ENCODE results near the gene FHIT. TPM values are rescaled to one million over a fixed set of nuclear protein-coding genes. Genes with fewer than 3 reads are reported as not detected.

FHIT gene
- polyA plus RNA-seq, 1 of the 3 experiments (the other 2 are of a cell fraction): 0.41 TPM

- no peak overlapping the region for H3K9ac ChIP-seq
- ChIA-PET CTCF (no interaction called here), POLR2A (no interaction called here)
- H2AFZ ChIP-seq (ENCODE audit: low read depth): no peak overlapping the region
- no peak overlapping the region for H3K4me2 ChIP-seq
- TF ChIP-seq FOXM1 (IDR thresholded peaks at IDR 0.05; ENCODE audit: low read depth) (no peak), TAF1 (IDR thresholded peaks at IDR 0.05; ENCODE audit: borderline replicate concordance, low read depth, low read length) (no peak), SIN3A (IDR thresholded peaks at IDR 0.05; ENCODE audit: borderline replicate concordance, low read depth, low read length) (no peak), CHD2 (IDR thresholded peaks at IDR 0.05; ENCODE audit: low read length, partially characterized antibody) (no peak), JUND (IDR thresholded peaks at IDR 0.05) (no peak), EZH2phosphoT487 (IDR thresholded peaks at IDR 0.05; ENCODE audit: borderline replicate concordance, low read depth) (no peak), EP300 (IDR thresholded peaks at IDR 0.05; ENCODE audit: borderline replicate concordance in 1 of 2, low read depth in 1 of 2, low read length in 1 of 2) (no peak), IRF3 (IDR thresholded peaks at IDR 0.05; ENCODE audit: low read depth, low read length) (no peak), USF1 (IDR thresholded peaks at IDR 0.05; ENCODE audit: borderline replicate concordance, low read depth) (no peak), YY1 (IDR thresholded peaks at IDR 0.05; ENCODE audit: low read depth) (no peak), GABPA (IDR thresholded peaks at IDR 0.05; ENCODE audit: low read depth) (no peak), RXRA (IDR thresholded peaks at IDR 0.05; ENCODE audit: borderline replicate concordance, low read depth) (no peak), REST (IDR thresholded peaks at IDR 0.05; ENCODE audit: low read depth, low read length) (no peak), NFIC (IDR thresholded peaks at IDR 0.05; ENCODE audit: borderline replicate concordance) (no peak)
- H3K36me3 ChIP-seq (replicated peaks in 1 of 2; ENCODE audit: control insufficient read depth in 1 of 2, insufficient read depth in 2 of 2, low read length in 1 of 2): no peaks in the 10 kb centered on the region
- no peaks in the 10 kb centered on the region for H4K20me1 ChIP-seq (ENCODE audit: insufficient read depth)
- H3F3A ChIP-seq (replicated peaks; ENCODE audit: insufficient read depth): no peaks in the 10 kb centered on the region
- no peaks in the 10 kb centered on the region; a peak in 1 of 4 replicates for H3K4me1 ChIP-seq (ENCODE audit: control insufficient read depth in 1 of 2, insufficient read depth in 2 of 2, low read depth in 1 of 2, low read length in 1 of 2)
- H3K9me3 ChIP-seq: no peaks in the 10 kb centered on the region
- no peaks in the 10 kb centered on the region for H3K27me3 ChIP-seq (ENCODE audit: insufficient read depth)
- no peak for DNase-seq
- no peaks in the 10 kb centered on the region for H3K9me2 ChIP-seq
- no peak overlapping the region for H3K4me3 ChIP-seq (ENCODE audit: low read depth in 2 of 2, low read length in 1 of 2)
- 44% methylated on average over 3 of the region's 3 CpGs for WGBS (ENCODE audit: low lambda C conversion rate)
- H3K27ac ChIP-seq (ENCODE audit: low read depth in 2 of 2, low read length in 1 of 2): no peak overlapping the region
- H3K79me2 ChIP-seq (ENCODE audit: insufficient read depth): no peaks in the 10 kb centered on the region
These were observed 852.0 kb downstream of the FHIT start for GRCh38 chr3:60399292-60399691.
